H1 (cell line): Measurements from ENCODE around the gene CHD3. TPM values are rescaled to one million over a fixed set of nuclear protein-coding genes. Genes with fewer than 3 reads are reported as not detected.

Experiments
- ASH2L ChIP-seq: fragments of 200-600, 300-600 bp; sonication (generic); IDR thresholded peaks from one replicate; pipeline ENCODE4 v1.7.1; 2017; ENCODE audit warnings: low read length
- CHD7 ChIP-seq: fragments of 300-600 bp; sonication (generic); IDR thresholded peaks from 2 replicates; pipeline ENCODE4 v1.7.1; 2012; ENCODE audit warnings: low read length, moderate library complexity, mild to moderate bottlenecking, inconsistent platforms; ENCODE audit not compliant: insufficient replicate concordance
- JUND ChIP-seq: IDR thresholded peaks from 2 replicates; pipeline ENCODE4 v1.6.1; 2011; ENCODE audit warnings: mild to moderate bottlenecking, improper control_type of control experiment, low read length
- MAFK ChIP-seq: IDR thresholded peaks from 2 replicates; pipeline ENCODE4 v1.6.1; 2012; ENCODE audit warnings: low read depth, mild to moderate bottlenecking, improper control_type of control experiment, low read length
- RBBP5 ChIP-seq: IDR thresholded peaks from 2 replicates; pipeline ENCODE4 v1.7.1; 2012; ENCODE audit warnings: low read depth, mild to moderate bottlenecking, inconsistent platforms, low read length, moderate library complexity, borderline replicate concordance
- SIRT6 ChIP-seq: IDR thresholded peaks from one replicate; pipeline ENCODE4 v1.7.1; 2012; ENCODE audit warnings: low read length, inconsistent platforms
- SP4 ChIP-seq: IDR thresholded peaks from 2 replicates; pipeline ENCODE4 v1.6.1; 2012; ENCODE audit warnings: low read length, inconsistent platforms
- YY1 ChIP-seq: IDR thresholded peaks from 2 replicates; pipeline ENCODE4 v1.6.1; 2011; ENCODE audit warnings: low read depth, mild to moderate bottlenecking, low read length
- polyA plus RNA-seq, 7 experiments: library from polyadenylated mRNA; depleted of rRNA in 3 of 7; stranded (reverse) in 5 of 7; unstranded in 2 of 7; fragments of >200 nt in 5 of 7; fragments of 200-250 nt in 2 of 7; gene quantifications; 1 replicate in 5 of 7; 2 replicates in 1 of 7; 4 replicates in 1 of 7; pipeline versions ENCODE4 v1.2.1 to v1.2.3, GENCODE V29; 2011 to 2013; ENCODE audit warnings: missing spikeins in 2 of 7, mixed read lengths in 2 of 7
- total RNA-seq: library from RNA; stranded (reverse); fragmentation: NEBNext Ultra II Directional; extraction: Animal tissue kit (Norgen Biotek cat#: 25700); gene quantifications from 2 replicates; pipeline ENCODE4 v1.2.1, GENCODE V29; 2021

Gene CHD3
- total and polyA plus RNA-seq, 2 of the 8 experiments (the other 6 are each of a cell fraction or from before 2014, with no cell fraction given) = 12.3 to 12.9 TPM

GRCh38 chr17:7859028-7859427 is 29.6 kb upstream of the CHD3 start (continued):
- TF ChIP-seq CHD7 (no peak), SP4 (no peak), JUND (no peak), RBBP5 (no peak), ASH2L (no peak), YY1 (no peak), SIRT6 (no peak), MAFK (no peak)
